ENCODE results near the gene SPACA6.

- TF ChIP-seq POLR2A (IDR thresholded peaks at IDR 0.05): no peak
- TF ChIP-seq, protein P1, sequence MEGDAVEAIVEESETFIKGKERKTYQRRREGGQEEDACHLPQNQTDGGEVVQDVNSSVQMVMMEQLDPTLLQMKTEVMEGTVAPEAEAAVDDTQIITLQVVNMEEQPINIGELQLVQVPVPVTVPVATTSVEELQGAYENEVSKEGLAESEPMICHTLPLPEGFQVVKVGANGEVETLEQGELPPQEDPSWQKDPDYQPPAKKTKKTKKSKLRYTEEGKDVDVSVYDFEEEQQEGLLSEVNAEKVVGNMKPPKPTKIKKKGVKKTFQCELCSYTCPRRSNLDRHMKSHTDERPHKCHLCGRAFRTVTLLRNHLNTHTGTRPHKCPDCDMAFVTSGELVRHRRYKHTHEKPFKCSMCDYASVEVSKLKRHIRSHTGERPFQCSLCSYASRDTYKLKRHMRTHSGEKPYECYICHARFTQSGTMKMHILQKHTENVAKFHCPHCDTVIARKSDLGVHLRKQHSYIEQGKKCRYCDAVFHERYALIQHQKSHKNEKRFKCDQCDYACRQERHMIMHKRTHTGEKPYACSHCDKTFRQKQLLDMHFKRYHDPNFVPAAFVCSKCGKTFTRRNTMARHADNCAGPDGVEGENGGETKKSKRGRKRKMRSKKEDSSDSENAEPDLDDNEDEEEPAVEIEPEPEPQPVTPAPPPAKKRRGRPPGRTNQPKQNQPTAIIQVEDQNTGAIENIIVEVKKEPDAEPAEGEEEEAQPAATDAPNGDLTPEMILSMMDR (IDR thresholded peaks at IDR 0.05): no peak
Measured at GRCh38 chr19:51680474-51680873, 12.7 kb upstream of the SPACA6 start.
